Muscle layer of colon (tissue), 2 donors: ENCODE results near the gene AKR1C1.
"Not testable (repeated sequence)": the region's sequence is repeated elsewhere in the genome, so short reads cannot be mapped to it uniquely, and the experiment has no call there.

Source experiments
- H3K27ac ChIP-seq: one replicate; pipeline ENCODE4 v1.7.0; 2013; ENCODE audit warnings: low read depth, mild to moderate bottlenecking, low read length, moderate library complexity
- H3K27me3 ChIP-seq, 2 donors: one replicate each; pipeline ENCODE4 v1.7.0; 2013; ENCODE audit warnings: low read length in 2 of 2, mild to moderate bottlenecking in 2 of 2; ENCODE audit not compliant: insufficient read depth in 2 of 2, control insufficient read depth in 1 of 2
- H3K36me3 ChIP-seq: one replicate; pipeline ENCODE4 v1.7.0; 2013; ENCODE audit warnings: mild to moderate bottlenecking, low read length; ENCODE audit not compliant: insufficient read depth
- H3K4me1 ChIP-seq: one replicate; pipeline ENCODE4 v1.7.0; 2013; ENCODE audit warnings: mild to moderate bottlenecking, low read length; ENCODE audit not compliant: insufficient read depth
- H3K4me3 ChIP-seq, 2 donors: one replicate each; pipeline ENCODE4 v1.7.0; 2013; ENCODE audit warnings: low read length in 2 of 2, low read depth in 1 of 2, mild to moderate bottlenecking in 1 of 2, moderate library complexity in 1 of 2
- H3K9ac ChIP-seq: one replicate; pipeline ENCODE4 v1.7.0; 2013; ENCODE audit warnings: low read length
- H3K9me3 ChIP-seq: one replicate; pipeline ENCODE4 v1.7.0; 2013; ENCODE audit warnings: mild to moderate bottlenecking, low read length
- donor health status: abdominal sarcoma.
- donor health status: Adenocarcinoma of cecum.

Gene AKR1C1

GRCh38 chr10:5031588-5031987 is 68.4 kb downstream of the AKR1C1 start:
- not testable (repeated sequence) for H3K9ac ChIP-seq, H3K27ac ChIP-seq, H3K4me1 ChIP-seq, H3K4me3 ChIP-seq, H3K27me3 ChIP-seq, H3K9me3 ChIP-seq, H3K36me3 ChIP-seq

GRCh38 chr10:5032444-5032843 is 69.2 kb downstream of the AKR1C1 start:
- not testable (repeated sequence) for H3K9me3 ChIP-seq, H3K36me3 ChIP-seq, H3K27me3 ChIP-seq

More at GRCh38 chr10:5032444-5032843, 69.2 kb downstream of the AKR1C1 start:
- H3K27ac ChIP-seq, H3K4me3 ChIP-seq, H3K9ac ChIP-seq, H3K4me1 ChIP-seq: not testable (repeated sequence)
